Measurements from ENCODE around the gene DCAF8.

DNA sequence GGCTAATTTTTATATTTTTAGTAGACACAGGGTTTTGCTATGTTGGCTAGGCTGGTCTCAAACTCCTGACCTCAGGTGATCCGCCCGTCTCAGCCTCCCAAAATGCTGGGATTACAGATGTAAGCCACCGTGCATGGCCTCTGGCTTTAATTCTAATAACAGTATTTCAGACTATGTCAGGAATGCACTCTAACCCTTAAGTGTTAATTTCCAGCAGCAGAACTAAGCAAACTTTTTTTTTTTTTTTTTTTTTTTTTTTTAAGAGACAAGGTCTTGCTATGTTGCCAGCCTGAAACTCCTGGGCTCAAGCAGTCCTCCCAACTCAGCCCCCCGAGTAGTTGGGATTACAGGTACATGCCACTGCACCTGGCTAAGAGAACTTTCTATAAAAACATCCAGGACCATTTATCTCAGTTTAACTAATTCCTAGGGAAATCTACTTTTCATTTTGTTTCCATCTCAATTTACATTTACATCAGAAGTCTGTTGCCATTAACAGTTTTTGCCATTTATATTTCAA is 6.5 kb downstream of the DCAF8 start:
- TF ChIP-seq POLR2A (IDR thresholded peaks at IDR 0.05; ENCODE audit: low read depth, low read length) (no peak), POLR2AphosphoS5 (IDR thresholded peaks at IDR 0.05; ENCODE audit: low read depth, low read length) (no peak), TAF1 (IDR thresholded peaks at IDR 0.05; ENCODE audit: borderline replicate concordance, low read depth, low read length) (no peak)
